ENCODE data around the gene TENT4B.

Gene TENT4B

GRCh38 chr16:50276801-50277555, 123.9 kb downstream of the TENT4B start:
- TF ChIP-seq TARDBP (IDR thresholded peaks at IDR 0.05), result no peak
- TF ChIP-seq FOXA1 (IDR thresholded peaks at IDR 0.05), result no peak
- no peak for TF ChIP-seq SP1 (IDR thresholded peaks at IDR 0.05)
- no peak for TF ChIP-seq ZNF384 (IDR thresholded peaks at IDR 0.05)
- no peak for TF ChIP-seq ELF4 (IDR thresholded peaks at IDR 0.05)
- TF ChIP-seq, protein P1, sequence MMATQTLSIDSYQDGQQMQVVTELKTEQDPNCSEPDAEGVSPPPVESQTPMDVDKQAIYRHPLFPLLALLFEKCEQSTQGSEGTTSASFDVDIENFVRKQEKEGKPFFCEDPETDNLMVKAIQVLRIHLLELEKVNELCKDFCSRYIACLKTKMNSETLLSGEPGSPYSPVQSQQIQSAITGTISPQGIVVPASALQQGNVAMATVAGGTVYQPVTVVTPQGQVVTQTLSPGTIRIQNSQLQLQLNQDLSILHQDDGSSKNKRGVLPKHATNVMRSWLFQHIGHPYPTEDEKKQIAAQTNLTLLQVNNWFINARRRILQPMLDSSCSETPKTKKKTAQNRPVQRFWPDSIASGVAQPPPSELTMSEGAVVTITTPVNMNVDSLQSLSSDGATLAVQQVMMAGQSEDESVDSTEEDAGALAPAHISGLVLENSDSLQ (IDR thresholded peaks at IDR 0.05), result no peak
- TF ChIP-seq BHLHE40 (IDR thresholded peaks at IDR 0.05; ENCODE audit: borderline replicate concordance), result no peak
- TF ChIP-seq SUZ12 (IDR thresholded peaks at IDR 0.05), result no peak
- no peak for TF ChIP-seq LEF1 (IDR thresholded peaks at IDR 0.05; ENCODE audit: borderline replicate concordance)
- TF ChIP-seq NFRKB (IDR thresholded peaks at IDR 0.05), result no peak
- no peak for TF ChIP-seq CTBP1 (IDR thresholded peaks at IDR 0.05; ENCODE audit: borderline replicate concordance)
- no peak for TF ChIP-seq FOXK2 (IDR thresholded peaks at IDR 0.05)
- no peak for TF ChIP-seq FOXM1 (IDR thresholded peaks at IDR 0.05; ENCODE audit: borderline replicate concordance)
- no peak for TF ChIP-seq HDGF (IDR thresholded peaks at IDR 0.05; ENCODE audit: borderline replicate concordance)
- TF ChIP-seq ARNT (IDR thresholded peaks at IDR 0.05), result no peak
- TF ChIP-seq L3MBTL2 (conservative IDR thresholded peaks at IDR 0.05), result no peak
- CTCF ChIA-PET, result no interaction called here

DNA sequence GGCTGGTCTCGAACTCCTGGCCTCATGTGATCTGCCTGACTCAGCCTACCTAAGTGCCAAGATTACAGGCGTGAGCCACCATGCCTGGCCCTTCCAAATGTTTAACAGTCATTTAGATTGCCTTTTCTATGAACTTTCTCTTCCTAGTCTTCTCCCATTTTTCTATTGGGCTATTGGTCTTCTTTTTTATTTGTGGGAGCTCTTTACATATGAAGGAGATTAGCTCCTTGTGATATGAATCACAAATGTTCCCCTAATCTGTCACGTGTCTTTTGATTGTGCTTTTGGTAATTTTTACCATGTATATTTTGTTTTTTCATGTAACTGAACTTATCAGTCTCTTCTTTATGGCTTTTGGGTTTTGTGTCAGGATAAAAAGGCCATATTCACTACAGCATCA, 125.1 kb downstream of the TENT4B start:
- no peak for DNase-seq (ENCODE audit: extremely low spot score)
- CTCF ChIA-PET, result no interaction called here
- no peak for TF ChIP-seq NFRKB (IDR thresholded peaks at IDR 0.05)
- TF ChIP-seq LEF1 (IDR thresholded peaks at IDR 0.05; ENCODE audit: borderline replicate concordance), result no peak
- TF ChIP-seq SUZ12 (IDR thresholded peaks at IDR 0.05), result no peak
- TF ChIP-seq L3MBTL2 (conservative IDR thresholded peaks at IDR 0.05), result no peak
- TF ChIP-seq FOXA1 (IDR thresholded peaks at IDR 0.05), result no peak
- TF ChIP-seq ARNT (IDR thresholded peaks at IDR 0.05), result no peak
- TF ChIP-seq SP1 (IDR thresholded peaks at IDR 0.05), result no peak
- POLR2A ChIA-PET, result no interaction called here

More at GRCh38 chr16:50276801-50277555, 123.9 kb downstream of the TENT4B start:
- DNase-seq (ENCODE audit: extremely low spot score), result no peak
- POLR2A ChIA-PET, result no interaction called here

DNA sequence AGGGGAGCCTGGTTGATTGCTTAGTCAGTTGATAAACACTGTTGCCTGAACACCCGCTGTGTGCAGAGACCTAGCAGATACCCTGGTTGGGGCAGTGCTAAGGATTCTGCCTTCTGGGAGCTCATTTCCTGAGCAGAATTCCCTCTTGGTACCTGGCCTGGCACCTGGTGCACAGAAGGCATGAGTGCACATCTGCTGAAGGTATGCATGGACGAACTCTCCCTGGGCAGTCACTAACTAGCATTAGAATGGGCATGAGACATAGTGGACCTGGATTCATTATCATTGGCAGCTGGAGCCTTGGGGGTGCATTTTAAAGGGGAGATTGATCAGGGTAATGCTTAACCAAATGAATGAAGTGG, 126.4 kb downstream of the TENT4B start:
- CTCF ChIA-PET, result interaction anchor here (1.1 kb wide), 1 partner anchor 254 kb away, joined by 3 read pairs; the partner anchor contains the start of gene CNEP1R1
- POLR2A ChIA-PET, result interaction anchor here (0.9 kb wide), 1 partner anchor 34 kb away, joined by 3 read pairs; no protein-coding TSS in a partner anchor
- DNase-seq (ENCODE audit: extremely low spot score), result no peak
- TF ChIP-seq BHLHE40 (IDR thresholded peaks at IDR 0.05; ENCODE audit: borderline replicate concordance) (no peak), TARDBP (IDR thresholded peaks at IDR 0.05) (no peak), LEF1 (IDR thresholded peaks at IDR 0.05; ENCODE audit: borderline replicate concordance) (no peak), NFRKB (IDR thresholded peaks at IDR 0.05) (no peak), SP1 (IDR thresholded peaks at IDR 0.05) (no peak), ARNT (IDR thresholded peaks at IDR 0.05) (no peak), SUZ12 (IDR thresholded peaks at IDR 0.05) (no peak), FOXA1 (IDR thresholded peaks at IDR 0.05) (no peak), ZNF384 (IDR thresholded peaks at IDR 0.05) (no peak), HDGF (IDR thresholded peaks at IDR 0.05; ENCODE audit: borderline replicate concordance) (no peak), L3MBTL2 (conservative IDR thresholded peaks at IDR 0.05) (no peak), FOXM1 (IDR thresholded peaks at IDR 0.05; ENCODE audit: borderline replicate concordance) (no peak), CTBP1 (IDR thresholded peaks at IDR 0.05; ENCODE audit: borderline replicate concordance) (no peak), ELF4 (IDR thresholded peaks at IDR 0.05) (no peak), FOXK2 (IDR thresholded peaks at IDR 0.05) (no peak)
- TF ChIP-seq, protein P1 (IDR thresholded peaks at IDR 0.05), result no peak

DNA sequence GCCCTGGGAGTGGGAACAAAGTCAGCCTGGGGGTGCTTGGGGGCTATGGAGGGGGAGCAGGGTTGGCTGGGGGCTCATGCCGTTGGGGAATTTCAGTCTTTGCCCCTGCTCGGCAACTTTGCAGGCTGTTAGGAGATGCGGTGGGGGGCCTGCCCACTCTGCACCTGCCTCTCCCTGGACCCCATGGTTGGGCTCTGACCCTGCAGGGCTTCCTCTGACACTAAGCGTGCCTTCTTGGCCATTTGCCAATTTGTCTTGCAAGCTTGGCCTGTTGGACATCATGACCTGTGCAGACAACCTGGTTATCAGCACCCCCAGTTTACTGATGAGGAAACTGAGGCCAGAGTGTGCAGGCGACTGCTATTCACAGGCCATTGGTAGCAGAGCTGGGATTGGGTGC, 127.8 kb downstream of the TENT4B start:
- TF ChIP-seq HDGF (IDR thresholded peaks at IDR 0.05; ENCODE audit: borderline replicate concordance), result no peak
- TF ChIP-seq NFRKB (IDR thresholded peaks at IDR 0.05), result no peak
- TF ChIP-seq LEF1 (IDR thresholded peaks at IDR 0.05; ENCODE audit: borderline replicate concordance), result no peak
- TF ChIP-seq FOXK2 (IDR thresholded peaks at IDR 0.05), result no peak
- TF ChIP-seq SUZ12 (IDR thresholded peaks at IDR 0.05), result no peak
- TF ChIP-seq FOXA1 (IDR thresholded peaks at IDR 0.05), result no peak
- no peak for TF ChIP-seq ZNF384 (IDR thresholded peaks at IDR 0.05)
- TF ChIP-seq TARDBP (IDR thresholded peaks at IDR 0.05), result no peak
- TF ChIP-seq, protein P1 (IDR thresholded peaks at IDR 0.05), result no peak
- TF ChIP-seq L3MBTL2 (conservative IDR thresholded peaks at IDR 0.05), result no peak
- ChIA-PET CTCF (no interaction called here), POLR2A (no interaction called here)
- no peak for DNase-seq (ENCODE audit: extremely low spot score)
